GM12892 (cell line): ENCODE results near the gene TMEM150A.

Source experiments
- POLR2AphosphoS5 ChIP-seq: IDR thresholded peaks from 2 replicates; pipeline ENCODE4 v1.6.1; 2011; ENCODE audit warnings: low read depth, low read length, control low read depth
- TAF1 ChIP-seq: IDR thresholded peaks from 2 replicates; pipeline ENCODE4 v1.6.1; 2011; ENCODE audit warnings: low read depth, mild to moderate bottlenecking, control low read depth, low read length, borderline replicate concordance

GRCh38 chr2:85651097-85651496, 48.6 kb upstream of the TMEM150A start:
- TF ChIP-seq TAF1 = no peak
- no peak for TF ChIP-seq POLR2AphosphoS5
